SK-N-MC (cell line): Measurements from ENCODE around the gene STOM.

ENCODE experiments used
- DNase-seq: peaks from one replicate; pipeline ENCODE4 v3.0.0-alpha.2; 2011; ENCODE audit warnings: low read depth, low spot score
- H3K27ac ChIP-seq: fragments of 200-600 bp; sonication (generic); 2 replicates; pipeline ENCODE4 v1.5.1; 2016; ENCODE audit warnings: mixed run types
- H3K36me3 ChIP-seq: fragments of 200-600 bp; sonication (generic); 2 replicates; pipeline ENCODE4 v1.6.1; 2017; ENCODE audit warnings: antibody characterized with exemption, low read length, mixed read lengths; ENCODE audit not compliant: insufficient read depth
- H3K4me3 ChIP-seq: fragments of 200-600 bp; sonication (generic); 2 replicates; pipeline ENCODE4 v1.5.1; 2016
- H3K9ac ChIP-seq: fragments of 200-600 bp; sonication (generic); 2 replicates; pipeline ENCODE4 v1.8.0; 2017; ENCODE audit warnings: mixed run types, mixed read lengths; ENCODE audit not compliant: insufficient read length
- H3K9me3 ChIP-seq: fragments of 200-600 bp; sonication (generic); 2 replicates; pipeline ENCODE4 v1.6.1; 2017; ENCODE audit warnings: low read depth, mild to moderate bottlenecking, antibody characterized with exemption, low read length, moderate library complexity, mixed read lengths
- EZH2 ChIP-seq: fragments of 200-600 bp; sonication (generic); IDR thresholded peaks from one replicate; pipeline ENCODE4 v1.6.1; 2017; ENCODE audit warnings: antibody characterized with exemption
- FOXP2 ChIP-seq: optimal IDR thresholded peaks from 2 replicates; pipeline ENCODE3; 2011; ENCODE audit warnings: mild to moderate bottlenecking, moderate library complexity; ENCODE audit not compliant: insufficient read depth; ENCODE audit errors: extremely low read length, control extremely low read depth
- POLR2AphosphoS5 ChIP-seq: IDR thresholded peaks from 2 replicates; pipeline ENCODE4 v1.6.1; 2012; ENCODE audit warnings: mild to moderate bottlenecking, low read depth, low read length, borderline replicate concordance

Gene STOM

GRCh38 chr9:121376214-121376830 is 6.3 kb upstream of the STOM start:
- DNase-seq, result no peak
- Histone ChIP-seq H3K9me3 (no peaks in the 10 kb centered on the region), H3K36me3 (no peaks in the 10 kb centered on the region), H3K27ac (no peak overlapping the region), H3K9ac (no peak overlapping the region), H3K4me3 (no peak overlapping the region)
- TF ChIP-seq FOXP2 (no peak), EZH2 (no peak), POLR2AphosphoS5 (no peak)

- peak overlapping the region; percentile 78 for H3K27ac ChIP-seq
- no peak for DNase-seq
- H3K4me3 ChIP-seq, result peak overlapping the region; percentile 42
- H3K36me3 ChIP-seq, result no peaks in the 10 kb centered on the region
- H3K9me3 ChIP-seq, result no peaks in the 10 kb centered on the region
- H3K9ac ChIP-seq, result peak overlapping the region; percentile 19
- TF ChIP-seq FOXP2, result no peak
- no peak for TF ChIP-seq POLR2AphosphoS5
- no peak for TF ChIP-seq EZH2
These were observed 3.1 kb upstream of the STOM start for GRCh38 chr9:121373011-121373729.

- Histone ChIP-seq H3K9ac (no peak overlapping the region), H3K36me3 (no peaks in the 10 kb centered on the region), H3K4me3 (no peak overlapping the region; the same call in 1 of the 2 replicates), H3K9me3 (no peaks in the 10 kb centered on the region), H3K27ac (peak overlapping the region; percentile 78; the same call in 1 of the 2 replicates)
- no peak for TF ChIP-seq FOXP2
- TF ChIP-seq EZH2, result no peak
- no peak for TF ChIP-seq POLR2AphosphoS5
- DNase-seq, result no peak
These were observed 2.4 kb upstream of the STOM start for GRCh38 chr9:121372239-121373010.

GRCh38 chr9:121371495-121372061 is 1.5 kb upstream of the STOM start:
- no peak overlapping the region for H3K9ac ChIP-seq
- H3K9me3 ChIP-seq, result no peaks in the 10 kb centered on the region
- no peak for DNase-seq
- H3K4me3 ChIP-seq, result no peak overlapping the region
- no peaks in the 10 kb centered on the region for H3K36me3 ChIP-seq
- no peak for TF ChIP-seq EZH2
- no peak for TF ChIP-seq POLR2AphosphoS5
- TF ChIP-seq FOXP2, result no peak
- no peak overlapping the region for H3K27ac ChIP-seq

DNA sequence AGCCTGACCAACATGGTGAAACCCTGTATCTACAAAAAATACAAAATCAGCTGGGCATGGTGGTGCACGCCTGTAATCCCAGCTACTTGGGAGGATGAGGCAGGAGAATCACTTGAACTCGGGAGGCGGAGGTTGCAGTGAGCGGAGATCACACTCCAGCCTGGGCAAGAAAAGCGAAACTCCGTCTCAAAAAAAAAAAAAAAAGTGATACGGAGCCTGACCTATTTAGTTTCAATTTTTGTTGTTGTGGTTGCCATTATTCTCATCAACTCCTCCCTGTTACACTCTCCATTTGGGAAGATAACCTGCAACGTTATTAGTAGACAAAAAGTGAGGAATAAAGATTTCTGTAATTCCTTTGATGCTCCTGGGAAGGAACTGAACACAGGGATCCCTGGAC is 1.3 kb downstream of the STOM start:
- H3K9me3 ChIP-seq, result no peaks in the 10 kb centered on the region
- H3K4me3 ChIP-seq, result peak overlapping the region; percentile 78
- H3K36me3 ChIP-seq, result no peaks in the 10 kb centered on the region
- DNase-seq, result no peak
- no peak overlapping the region for H3K27ac ChIP-seq
- TF ChIP-seq POLR2AphosphoS5 (no peak), FOXP2 (no peak), EZH2 (no peak)
- no peak overlapping the region for H3K9ac ChIP-seq

DNA sequence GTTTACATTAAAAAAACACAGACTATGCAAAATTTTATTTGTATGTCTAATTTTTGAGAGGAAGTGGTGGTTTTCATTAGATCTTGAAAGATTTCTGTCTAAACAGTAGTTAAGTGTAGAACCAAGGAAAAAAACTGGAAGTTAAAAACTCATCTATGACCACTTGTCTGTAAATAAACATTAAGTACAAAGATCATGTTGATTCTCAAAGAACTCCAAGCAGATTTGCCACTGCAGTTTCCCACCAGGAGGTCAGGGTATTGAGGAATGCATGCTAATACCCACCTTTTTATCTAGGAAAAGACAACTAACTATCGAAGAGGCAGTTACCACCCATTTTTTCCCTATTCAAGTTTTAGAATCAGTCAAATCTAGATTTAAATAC is 1.9 kb downstream of the STOM start:
- Histone ChIP-seq H3K27ac (peak overlapping the region; percentile 82), H3K4me3 (peak overlapping the region; percentile 56), H3K9ac (peak overlapping the region; percentile 22)

GRCh38 chr9:121367306-121368137 is 2.5 kb downstream of the STOM start:
- H3K9me3 ChIP-seq, result no peaks in the 10 kb centered on the region
- H3K4me3 ChIP-seq, result peak overlapping the region; percentile 56
- no peaks in the 10 kb centered on the region for H3K36me3 ChIP-seq
- H3K27ac ChIP-seq, result peak overlapping the region; percentile 82
- peak overlapping the region; percentile 22 for H3K9ac ChIP-seq
- no peak for DNase-seq
- TF ChIP-seq POLR2AphosphoS5 (no peak), FOXP2 (no peak), EZH2 (no peak)

More for the DNA sequence above, 1.9 kb downstream of the STOM start:
- TF ChIP-seq FOXP2 (no peak), EZH2 (no peak), POLR2AphosphoS5 (no peak)
- Histone ChIP-seq H3K36me3 (no peaks in the 10 kb centered on the region), H3K9me3 (no peaks in the 10 kb centered on the region)
- no peak for DNase-seq
